H9 (cell line): ENCODE measurements around the gene NOTUM. TPM values are rescaled to one million over a fixed set of nuclear protein-coding genes. Genes with fewer than 3 reads are reported as not detected.

ENCODE experiments used
- DNase-seq: peaks from one replicate; pipeline ENCODE4 v3.0.0-alpha.2; 2017
- H2AFZ ChIP-seq: one replicate; pipeline ENCODE4 v1.6.1; 2013; ENCODE audit warnings: mild to moderate bottlenecking, low read length, control low read depth, moderate library complexity
- H2AK5ac ChIP-seq: 2 replicates; pipeline ENCODE4 v1.6.1; 2013; ENCODE audit warnings: low read length, control low read depth, mixed read lengths; ENCODE audit not compliant: insufficient read length
- H2BK120ac ChIP-seq: one replicate; pipeline ENCODE4 v1.6.1; 2013; ENCODE audit warnings: low read depth, mild to moderate bottlenecking, low read length, control low read depth, inconsistent platforms; ENCODE audit not compliant: poor library complexity, severe bottlenecking
- H2BK12ac ChIP-seq: 2 replicates; pipeline ENCODE4 v1.6.1; 2013; ENCODE audit warnings: low read length, control low read depth, mixed read lengths, low read depth; ENCODE audit not compliant: insufficient read length
- H2BK15ac ChIP-seq: 2 replicates; pipeline ENCODE4 v1.6.1; 2013; ENCODE audit warnings: low read depth, low read length, control low read depth
- H2BK20ac ChIP-seq: one replicate; pipeline ENCODE4 v1.6.1; 2013; ENCODE audit warnings: low read depth, mild to moderate bottlenecking, low read length, control low read depth, inconsistent platforms; ENCODE audit not compliant: poor library complexity, severe bottlenecking
- H2BK5ac ChIP-seq: 2 replicates; pipeline ENCODE4 v1.6.1; 2013; ENCODE audit warnings: low read length, control low read depth, mixed read lengths; ENCODE audit not compliant: insufficient read length
- H3K14ac ChIP-seq: 2 replicates; pipeline ENCODE4 v1.6.1; 2013; ENCODE audit warnings: low read length, control low read depth; ENCODE audit not compliant: insufficient read depth
- H3K18ac ChIP-seq: 2 replicates; pipeline ENCODE4 v1.6.1; 2013; ENCODE audit warnings: low read depth, mild to moderate bottlenecking, mixed read lengths, low read length, control low read depth; ENCODE audit not compliant: insufficient read length
- H3K23ac ChIP-seq: 2 replicates; pipeline ENCODE4 v1.6.1; 2013; ENCODE audit warnings: low read length, control low read depth, mixed read lengths, low read depth; ENCODE audit not compliant: insufficient read length
- H3K23me2 ChIP-seq: 2 replicates; pipeline ENCODE4 v1.6.1; 2013; ENCODE audit warnings: low read depth, mild to moderate bottlenecking, mixed read lengths, low read length, control low read depth; ENCODE audit not compliant: insufficient read length, poor library complexity, severe bottlenecking
- H3K27ac ChIP-seq: 2 replicates; pipeline ENCODE4 v1.5.1; 2013; ENCODE audit warnings: low read length, control low read depth, mixed read lengths, low read depth; ENCODE audit not compliant: insufficient read length
- H3K27me3 ChIP-seq: 2 replicates; pipeline ENCODE4 v1.6.1; 2013; ENCODE audit warnings: low read length, control low read depth, inconsistent platforms; ENCODE audit not compliant: insufficient read depth
- H3K4ac ChIP-seq: 2 replicates; pipeline ENCODE4 v1.6.1; 2013; ENCODE audit warnings: low read depth, mild to moderate bottlenecking, control low read depth, inconsistent platforms, low read length, moderate library complexity
- H3K4me1 ChIP-seq: 2 replicates; pipeline ENCODE4 v1.6.1; 2013; ENCODE audit warnings: low read length, control low read depth, inconsistent platforms; ENCODE audit not compliant: insufficient read depth
- H3K4me2 ChIP-seq: 2 replicates; pipeline ENCODE4 v1.6.1; 2013; ENCODE audit warnings: low read length, control low read depth, mixed read lengths; ENCODE audit not compliant: insufficient read length, insufficient read depth
- H3K56ac ChIP-seq: 2 replicates; pipeline ENCODE4 v1.6.1; 2013; ENCODE audit warnings: low read depth, mild to moderate bottlenecking, mixed read lengths, low read length, control low read depth; ENCODE audit not compliant: insufficient read length
- H3K79me1 ChIP-seq: 2 replicates; pipeline ENCODE4 v1.6.1; 2013; ENCODE audit warnings: low read depth, mild to moderate bottlenecking, moderate library complexity, low read length, control low read depth, inconsistent platforms; ENCODE audit not compliant: insufficient read depth, poor library complexity, severe bottlenecking
- H3K79me2 ChIP-seq: 2 replicates; pipeline ENCODE4 v1.6.1; 2013; ENCODE audit warnings: low read length, control low read depth, inconsistent platforms; ENCODE audit not compliant: insufficient read depth
- H3K9ac ChIP-seq: 2 replicates; pipeline ENCODE4 v1.6.1; 2013; ENCODE audit warnings: low read length, control low read depth, mixed read lengths; ENCODE audit not compliant: insufficient read length; ENCODE audit errors: extremely low read depth
- H3K9me3 ChIP-seq: one replicate; pipeline ENCODE4 v1.6.1; 2013; ENCODE audit warnings: low read depth, low read length, inconsistent platforms; ENCODE audit not compliant: control insufficient read depth
- H3T11ph ChIP-seq: one replicate; pipeline ENCODE4 v1.6.1; 2013; ENCODE audit warnings: mild to moderate bottlenecking, low read length, control low read depth, inconsistent platforms
- H4K20me1 ChIP-seq: one replicate; pipeline ENCODE4 v1.6.1; 2013; ENCODE audit not compliant: control insufficient read depth, insufficient read length, insufficient read depth
- H4K5ac ChIP-seq: 2 replicates; pipeline ENCODE4 v1.6.1; 2013; ENCODE audit warnings: low read depth, mild to moderate bottlenecking, mixed read lengths, low read length, control low read depth; ENCODE audit not compliant: insufficient read length
- H4K8ac ChIP-seq: replicated peaks from 2 replicates; pipeline ENCODE4 v1.6.1; 2013; ENCODE audit warnings: low read length, control low read depth, mixed read lengths, low read depth; ENCODE audit not compliant: insufficient read length
- H4K91ac ChIP-seq: 2 replicates; pipeline ENCODE4 v1.6.1; 2013; ENCODE audit warnings: low read depth, mild to moderate bottlenecking, moderate library complexity, mixed read lengths, low read length, control low read depth; ENCODE audit not compliant: insufficient read length
- H3K27ac Mint-ChIP-seq, 3 experiments: 2 replicates in 2 of 3; 3 replicates in 1 of 3; pipeline ENCODE4 v1.8.0; 2020 to 2021; ENCODE audit warnings: mixed read lengths in 3 of 3, mild to moderate bottlenecking in 1 of 3, moderate library complexity in 1 of 3
- H3K27me3 Mint-ChIP-seq: 2 replicates; pipeline ENCODE4 v1.8.0; 2021; ENCODE audit warnings: low read depth, mild to moderate bottlenecking, moderate library complexity, mixed read lengths
- H3K36me3 Mint-ChIP-seq, 3 experiments: 2 replicates in 2 of 3; 3 replicates in 1 of 3; pipeline ENCODE4 v1.8.0; 2020 to 2021; ENCODE audit warnings: low read depth in 3 of 3, mixed read lengths in 3 of 3; ENCODE audit not compliant: insufficient read depth in 1 of 3
- H3K4me1 Mint-ChIP-seq, 2 experiments: 2 replicates each; pipeline ENCODE4 v1.8.0; 2020; ENCODE audit warnings: mixed read lengths in 2 of 2
- H3K4me3 Mint-ChIP-seq, 2 experiments: 2 replicates in 1 of 2; 3 replicates in 1 of 2; pipeline ENCODE4 v1.8.0; 2020 to 2021; ENCODE audit warnings: mild to moderate bottlenecking in 2 of 2, mixed read lengths in 2 of 2, moderate library complexity in 1 of 2
- H3K9me3 Mint-ChIP-seq, 2 experiments: 2 replicates in 1 of 2; 3 replicates in 1 of 2; pipeline ENCODE4 v1.8.0; 2020; ENCODE audit warnings: mild to moderate bottlenecking in 2 of 2, mixed read lengths in 2 of 2, moderate library complexity in 1 of 2
- CTCF ChIP-seq: fragments of 200-600 bp; sonication (generic); conservative IDR thresholded peaks from 3 replicates; pipeline ENCODE4 v1.8.0; 2021; ENCODE audit warnings: antibody characterized with exemption, mild to moderate bottlenecking
- WGBS: extraction: QIAGEN DNeasy Blood & Tissue Kit; methylation state at CpG from one replicate; pipeline ENCODE4 v1.1.7; 2013; ENCODE audit warnings: missing lambda C conversion rate, low lambda C conversion rate, mixed read lengths; ENCODE audit not compliant: insufficient read length; ENCODE audit errors: extremely low coverage; 5-methylcytosine and 5-hydroxymethylcytosine counted together
- total RNA-seq: library from RNA; stranded (reverse); gene quantifications from 2 replicates; pipeline ENCODE4 v1.2.1, GENCODE V29; 2021

NOTUM gene
- total RNA-seq, 1 experiment from 2014 or later = 2.1 TPM

- H3T11ph ChIP-seq = no peak overlapping the region
- no peak overlapping the region for H2BK15ac ChIP-seq
- no peak overlapping the region for H3K4me3 Mint-ChIP-seq
- H3K9ac ChIP-seq = no peak overlapping the region
- no peak overlapping the region for H2AK5ac ChIP-seq
- no peak overlapping the region for H4K91ac ChIP-seq
- no peaks in the 10 kb centered on the region for H3K27me3 ChIP-seq
- no peaks in the 10 kb centered on the region; the same call in 1 of the 2 replicates for H3K4me1 ChIP-seq
- H3K27ac Mint-ChIP-seq = no peak overlapping the region
- H4K20me1 ChIP-seq = no peaks in the 10 kb centered on the region
- H2BK20ac ChIP-seq = no peak overlapping the region
- no CpG with 5 or more reads among the region's 21 CpGs for WGBS
- no peak overlapping the region for H4K8ac ChIP-seq
- no peak overlapping the region for H2BK5ac ChIP-seq
- H3K14ac ChIP-seq = no peak overlapping the region
- no peak overlapping the region for H3K23ac ChIP-seq
- no peak overlapping the region for H3K27ac ChIP-seq
- H3K79me1 ChIP-seq = peaks cover 3% of the 10 kb centered on the region
- peaks cover 2% of the 10 kb centered on the region; the same call in 1 of the 2 replicates for H3K79me2 ChIP-seq
- peaks cover 4% of the 10 kb centered on the region for H3K23me2 ChIP-seq
- no peaks in the 10 kb centered on the region for H3K9me3 ChIP-seq
- H3K36me3 Mint-ChIP-seq = peaks cover 2 to 14% (median 4%) of the 10 kb centered on the region in 3 experiments; a peak in 6 of 7 replicates
- no peak for DNase-seq
- peaks cover 9 to 30% of the 10 kb centered on the region in 2 experiments for H3K4me1 Mint-ChIP-seq
- no peak overlapping the region for H3K56ac ChIP-seq
- H3K4ac ChIP-seq = no peak overlapping the region
- H3K27me3 Mint-ChIP-seq = peaks cover 61% of the 10 kb centered on the region
- no peaks in the 10 kb centered on the region for H3K9me3 Mint-ChIP-seq
- H2AFZ ChIP-seq = no peak overlapping the region
- H4K5ac ChIP-seq = no peak overlapping the region
- no peak overlapping the region for H2BK12ac ChIP-seq
- no peak overlapping the region for H3K4me2 ChIP-seq
- no peak for TF ChIP-seq CTCF
- H3K18ac ChIP-seq = no peak overlapping the region
- H2BK120ac ChIP-seq = no peak overlapping the region
These were observed 21.1 kb downstream of the NOTUM start for GRCh38 chr17:81939881-81940385.
